ENCODE measurements around the gene WDR89. TPM values are rescaled to one million over a fixed set of nuclear protein-coding genes. Genes with fewer than 3 reads are reported as not detected.

The WDR89 gene
- polyA plus RNA-seq (2011; rRNA removed) (15.7 and 20.9 TPM in 2 replicates), polyA plus RNA-seq (2017; fragmentation: RNase III; extraction: RNeasy Plus Mini Kit Qiagen cat#74134 plus additional on column Dnase treatment) (13.9 to 15.1 TPM (median 15.1 TPM) in 3 replicates), polyA minus RNA-seq (2011; rRNA and poly(A)+ RNA removed) (8.9 and 9.6 TPM in 2 replicates)
- 2.6 and 3.2 TPM in 2 replicates for polyA plus RNA-seq (2012; cell fraction: cytosol; rRNA removed)
- polyA plus RNA-seq (2012; cell fraction: nucleus; rRNA removed): 1.2 and 2.0 TPM in 2 replicates

- CTCF ChIA-PET: interaction anchor here (0.6 to 3.4 kb wide), 20 partner anchors 8 to 752 kb away, joined by 3 to 18 read pairs (median 4); no protein-coding TSS in a partner anchor
- ATAC-seq: peak; percentile 96
- Histone ChIP-seq H3K4me2 (peak within 1 kb of the TSS; percentile 81), H3K4me1 (peaks cover 15% of the 10 kb centered on the region; the same call in 2 of the 3 replicates), H3K4me3 (peak within 1 kb of the TSS; percentile 55), H3K9me3 (no peaks in the 10 kb centered on the region), H3K27ac (peak within 1 kb of the TSS; percentile 85 to 90)
- DNase-seq (ENCODE audit: low read depth in 1 of 2, low spot score in 1 of 2): peak; percentile 98 to 100
- FAIRE-seq: peak; percentile 85
- under 1% methylated on average over 58 of the region's 60 CpGs for WGBS (ENCODE audit: missing lambda C conversion rate)
- POLR2A ChIA-PET: interaction anchor here (0.6 to 1.9 kb wide), 25 partner anchors 8 to 746 kb away, joined by 3 to 37 read pairs (median 6); partner anchors contain the start of genes PPP2R5E and SGPP1
- peak; percentile 83 to 88 for TF ChIP-seq JUN (IDR thresholded peaks at IDR 0.05)
- peak; percentile 50; the same call in 2 of the 3 replicates for TF ChIP-seq CTCF (IDR thresholded peaks at IDR 0.05)
- peak; percentile 98 for TF ChIP-seq MAX (IDR thresholded peaks at IDR 0.05)
- peak; percentile 27; the same call in 2 of the 3 replicates for TF ChIP-seq SMC3 (IDR thresholded peaks at IDR 0.05)
- TF ChIP-seq E2F6 (IDR thresholded peaks at IDR 0.05; ENCODE audit: borderline replicate concordance, low read depth): peak; percentile 90
- TF ChIP-seq REST (IDR thresholded peaks at IDR 0.05): peak; percentile 73
- no peak for TF ChIP-seq ZSCAN20 (CRISPR knock-in tag; IDR thresholded peaks at IDR 0.05)
- TF ChIP-seq EP300 (IDR thresholded peaks at IDR 0.05): no peak
- no peak for TF ChIP-seq MAZ (IDR thresholded peaks at IDR 0.05; ENCODE audit: borderline replicate concordance, low read depth, low read length)
- no peak for TF ChIP-seq KDM1A (IDR thresholded peaks at IDR 0.05; ENCODE audit: low read depth)
- TF ChIP-seq RARB (CRISPR knock-in tag; IDR thresholded peaks at IDR 0.05): no peak; the same call in 1 of the 2 replicates
- TF ChIP-seq NPAS2 (CRISPR knock-in tag; IDR thresholded peaks at IDR 0.05; ENCODE audit: borderline replicate concordance): peak; percentile 59; the same call in 1 of the 2 replicates
- peak; percentile 45; the same call in 1 of the 2 replicates for TF ChIP-seq PBX3 (IDR thresholded peaks at IDR 0.05)
- TF ChIP-seq POLR2A (IDR thresholded peaks at IDR 0.05; ENCODE audit: low read length): peak; percentile 85
- TF ChIP-seq FOXS1 (CRISPR knock-in tag; IDR thresholded peaks at IDR 0.05): no peak
- TF ChIP-seq BHLHE40 (IDR thresholded peaks at IDR 0.05; ENCODE audit: low read depth, low read length): peak; percentile 79
- no peak; the same call in 2 of the 3 replicates for TF ChIP-seq BCL3 (IDR thresholded peaks at IDR 0.05)
- TF ChIP-seq ELK1 (IDR thresholded peaks at IDR 0.05; ENCODE audit: low read depth, low read length): no peak
- peak; percentile 82 for TF ChIP-seq CHD2 (IDR thresholded peaks at IDR 0.05; ENCODE audit: low read length, partially characterized antibody)
- peak; percentile 83 for TF ChIP-seq RFX5 (IDR thresholded peaks at IDR 0.05)
- no peak for TF ChIP-seq FOSB (CRISPR knock-in tag; IDR thresholded peaks at IDR 0.05)
- no peak for TF ChIP-seq JUNB (IDR thresholded peaks at IDR 0.05)
- no peak for TF ChIP-seq ZC3H11A (IDR thresholded peaks at IDR 0.05)
- no peak for TF ChIP-seq RCOR1 (IDR thresholded peaks at IDR 0.05; ENCODE audit: low read depth, low read length)
- TF ChIP-seq CBX8 (IDR thresholded peaks at IDR 0.05): no peak
- TF ChIP-seq, protein P1, sequence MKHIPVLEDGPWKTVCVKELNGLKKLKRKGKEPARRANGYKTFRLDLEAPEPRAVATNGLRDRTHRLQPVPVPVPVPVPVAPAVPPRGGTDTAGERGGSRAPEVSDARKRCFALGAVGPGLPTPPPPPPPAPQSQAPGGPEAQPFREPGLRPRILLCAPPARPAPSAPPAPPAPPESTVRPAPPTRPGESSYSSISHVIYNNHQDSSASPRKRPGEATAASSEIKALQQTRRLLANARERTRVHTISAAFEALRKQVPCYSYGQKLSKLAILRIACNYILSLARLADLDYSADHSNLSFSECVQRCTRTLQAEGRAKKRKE (CRISPR knock-in tag; IDR thresholded peaks at IDR 0.05; ENCODE audit: low read depth): 0 out of 2 replicates have a peak, but pooled peaks have one; percentile 51
- peak; percentile 82 for TF ChIP-seq HOXB5 (CRISPR knock-in tag; IDR thresholded peaks at IDR 0.05)
- no peak for TF ChIP-seq ZFP36 (IDR thresholded peaks at IDR 0.05; ENCODE audit: borderline replicate concordance, partially characterized antibody)
Measured at GRCh38 chr14:63641473-63642228, at the start of gene WDR89. Gene WDR89 (minus strand): TSS chr14:63641871. CDS start chr14:63599942, 41,929 bp downstream.
